Measurements from ENCODE around the gene PLBD2. TPM values are rescaled to one million over a fixed set of nuclear protein-coding genes. Genes with fewer than 3 reads are reported as not detected.

Gene PLBD2
- total RNA-seq, 6 experiments from 2014 or later = 49.8 to 64.3 (median 54.6) TPM

GRCh38 chr12:113392988-113393579 is 34.7 kb downstream of the PLBD2 start:
- H3K9me3 Mint-ChIP-seq = no peaks in the 10 kb centered on the region
- H3K4me1 Mint-ChIP-seq (ENCODE audit: low read depth) = no peaks in the 10 kb centered on the region
- TF ChIP-seq CTCF (IDR thresholded peaks at IDR 0.05) = no peak
- H3K36me3 Mint-ChIP-seq (ENCODE audit: low read depth) = no peaks in the 10 kb centered on the region; the same call in 1 of the 2 replicates
- no peak overlapping the region for H3K27ac Mint-ChIP-seq
- peaks cover 8% of the 10 kb centered on the region for H3K27me3 Mint-ChIP-seq (ENCODE audit: insufficient read depth)
- H3K4me3 Mint-ChIP-seq = no peak overlapping the region
- DNase-seq = peak; percentile 25

- no peak overlapping the region for H3K4me3 Mint-ChIP-seq
- H3K4me1 Mint-ChIP-seq (ENCODE audit: low read depth) = no peaks in the 10 kb centered on the region
- no peaks in the 10 kb centered on the region; the same call in 1 of the 2 replicates for H3K36me3 Mint-ChIP-seq (ENCODE audit: low read depth)
- TF ChIP-seq CTCF (IDR thresholded peaks at IDR 0.05) = no peak
- no peak for DNase-seq
- H3K9me3 Mint-ChIP-seq = no peaks in the 10 kb centered on the region
- H3K27me3 Mint-ChIP-seq (ENCODE audit: insufficient read depth) = peaks cover 9% of the 10 kb centered on the region
- no peak overlapping the region for H3K27ac Mint-ChIP-seq
These were observed 35.4 kb downstream of the PLBD2 start for GRCh38 chr12:113393749-113394148.

GRCh38 chr12:113395119-113395518 is 36.7 kb downstream of the PLBD2 start:
- Mint-ChIP-seq H3K36me3 (ENCODE audit: low read depth) (no peaks in the 10 kb centered on the region; the same call in 1 of the 2 replicates), H3K27ac (no peak overlapping the region), H3K4me1 (ENCODE audit: low read depth) (no peaks in the 10 kb centered on the region), H3K27me3 (ENCODE audit: insufficient read depth) (peaks cover 15% of the 10 kb centered on the region), H3K4me3 (no peak overlapping the region), H3K9me3 (no peaks in the 10 kb centered on the region)
- no peak for DNase-seq
- TF ChIP-seq CTCF (IDR thresholded peaks at IDR 0.05) = no peak

- Mint-ChIP-seq H3K4me1 (ENCODE audit: low read depth) (no peaks in the 10 kb centered on the region), H3K9me3 (no peaks in the 10 kb centered on the region), H3K27me3 (ENCODE audit: insufficient read depth) (peaks cover 15% of the 10 kb centered on the region), H3K36me3 (ENCODE audit: low read depth) (no peaks in the 10 kb centered on the region; the same call in 1 of the 2 replicates), H3K27ac (no peak overlapping the region), H3K4me3 (no peak overlapping the region)
- no peak for DNase-seq
- TF ChIP-seq CTCF (IDR thresholded peaks at IDR 0.05) = no peak
These were observed 37.8 kb downstream of the PLBD2 start for GRCh38 chr12:113396200-113396599.

- H3K4me1 Mint-ChIP-seq (ENCODE audit: low read depth) = no peaks in the 10 kb centered on the region
- no peak overlapping the region for H3K4me3 Mint-ChIP-seq
- no peak for DNase-seq
- no peak for TF ChIP-seq CTCF (IDR thresholded peaks at IDR 0.05)
- H3K9me3 Mint-ChIP-seq = no peaks in the 10 kb centered on the region
- peaks cover 15% of the 10 kb centered on the region for H3K27me3 Mint-ChIP-seq (ENCODE audit: insufficient read depth)
- H3K36me3 Mint-ChIP-seq (ENCODE audit: low read depth) = no peaks in the 10 kb centered on the region; the same call in 1 of the 2 replicates
- no peak overlapping the region for H3K27ac Mint-ChIP-seq
These were observed 38.6 kb downstream of the PLBD2 start for GRCh38 chr12:113396828-113397496.
